Neutrophil (primary cell): Measurements from ENCODE around the gene MRRF.

Experiments
- H3K27ac ChIP-seq: fragments of 200-600 bp; sonication (generic); 2 replicates; pipeline ENCODE4 v1.5.1; 2016; ENCODE audit warnings: mild to moderate bottlenecking, moderate library complexity
- H3K27me3 ChIP-seq: fragments of 200-600 bp; sonication (generic); 2 replicates; pipeline ENCODE4 v1.6.0; 2016; ENCODE audit warnings: mild to moderate bottlenecking
- H3K36me3 ChIP-seq: fragments of 200-600 bp; sonication (generic); 2 replicates; pipeline ENCODE4 v1.5.1; 2017
- H3K4me1 ChIP-seq, 2 experiments: fragments of 200-600 bp in 1 of 2; sonication (generic) in 1 of 2; 1 replicate in 1 of 2; 2 replicates in 1 of 2; pipeline versions ENCODE4 v1.5.1 to v1.6.1; 2013 to 2016; ENCODE audit warnings: low read depth in 1 of 2, low read length in 1 of 2, mild to moderate bottlenecking in 1 of 2, moderate library complexity in 1 of 2; ENCODE audit not compliant: control insufficient read depth in 1 of 2, insufficient read depth in 1 of 2
- H3K4me3 ChIP-seq, 2 experiments: fragments of 200-600 bp in 1 of 2; sonication (generic) in 1 of 2; 1 replicate in 1 of 2; 2 replicates in 1 of 2; pipeline ENCODE4 v1.5.1; 2013 to 2016; ENCODE audit warnings: low read depth in 1 of 2, low read length in 1 of 2, mild to moderate bottlenecking in 1 of 2, moderate library complexity in 1 of 2
- H3K9me3 ChIP-seq: fragments of 200-600 bp; sonication (generic); 2 replicates; pipeline ENCODE4 v1.5.1; 2016
- TF ChIP-seq, protein P1 (sequence below): fragments of 200-600 bp; sonication (generic); IDR thresholded peaks from 2 replicates; pipeline ENCODE4 v1.5.1; 2016; ENCODE audit warnings: antibody characterized with exemption

Gene MRRF

DNA sequence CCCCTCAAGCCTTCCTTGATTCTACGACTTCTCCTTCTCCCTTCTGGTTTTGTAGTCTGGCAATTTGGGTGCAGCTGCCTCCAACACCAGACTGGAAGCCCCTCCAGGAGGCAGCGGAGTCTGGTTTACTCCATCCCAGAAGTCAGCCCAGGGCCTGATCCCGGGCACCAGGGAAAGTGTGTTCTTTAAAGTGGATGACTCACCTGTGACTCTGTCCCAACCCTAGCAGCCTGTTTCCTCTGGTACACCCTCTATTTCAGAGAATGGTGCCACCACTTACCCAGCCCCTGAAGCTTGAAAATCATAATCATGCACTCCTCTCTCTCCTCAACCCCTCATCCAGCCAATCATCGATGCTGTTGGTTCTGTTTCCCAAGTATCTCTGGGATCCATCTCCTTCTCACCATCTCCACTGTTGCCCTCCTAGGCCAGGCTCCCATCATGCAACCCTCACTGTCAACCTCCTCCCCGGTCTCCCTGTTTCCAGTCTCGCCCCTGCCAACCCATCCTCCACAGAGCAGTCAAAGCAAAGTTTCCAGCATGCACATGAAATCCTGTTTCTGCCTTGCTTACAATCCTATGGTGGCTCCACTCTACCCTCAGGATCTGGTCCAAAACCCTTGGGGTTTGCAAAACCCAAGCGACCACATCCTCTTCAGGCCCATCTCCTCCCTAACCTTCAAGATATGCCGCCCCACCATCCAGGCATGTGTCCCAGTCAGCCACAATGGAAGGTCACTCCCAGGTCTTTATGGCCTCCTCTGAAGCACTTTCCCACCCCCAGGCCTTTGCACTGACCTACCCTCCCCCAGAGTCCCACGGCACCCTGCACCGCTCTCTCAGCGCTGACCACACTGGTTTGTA is 46.4 kb upstream of the MRRF start:
- no peaks in the 10 kb centered on the region for H3K36me3 ChIP-seq
- H3K27ac ChIP-seq, result no peak overlapping the region
- H3K9me3 ChIP-seq, result no peaks in the 10 kb centered on the region
- TF ChIP-seq, protein P1, sequence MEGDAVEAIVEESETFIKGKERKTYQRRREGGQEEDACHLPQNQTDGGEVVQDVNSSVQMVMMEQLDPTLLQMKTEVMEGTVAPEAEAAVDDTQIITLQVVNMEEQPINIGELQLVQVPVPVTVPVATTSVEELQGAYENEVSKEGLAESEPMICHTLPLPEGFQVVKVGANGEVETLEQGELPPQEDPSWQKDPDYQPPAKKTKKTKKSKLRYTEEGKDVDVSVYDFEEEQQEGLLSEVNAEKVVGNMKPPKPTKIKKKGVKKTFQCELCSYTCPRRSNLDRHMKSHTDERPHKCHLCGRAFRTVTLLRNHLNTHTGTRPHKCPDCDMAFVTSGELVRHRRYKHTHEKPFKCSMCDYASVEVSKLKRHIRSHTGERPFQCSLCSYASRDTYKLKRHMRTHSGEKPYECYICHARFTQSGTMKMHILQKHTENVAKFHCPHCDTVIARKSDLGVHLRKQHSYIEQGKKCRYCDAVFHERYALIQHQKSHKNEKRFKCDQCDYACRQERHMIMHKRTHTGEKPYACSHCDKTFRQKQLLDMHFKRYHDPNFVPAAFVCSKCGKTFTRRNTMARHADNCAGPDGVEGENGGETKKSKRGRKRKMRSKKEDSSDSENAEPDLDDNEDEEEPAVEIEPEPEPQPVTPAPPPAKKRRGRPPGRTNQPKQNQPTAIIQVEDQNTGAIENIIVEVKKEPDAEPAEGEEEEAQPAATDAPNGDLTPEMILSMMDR, result no peak
- peaks cover 100% of the 10 kb centered on the region for H3K27me3 ChIP-seq
- H3K4me1 ChIP-seq, result peaks cover 12 to 24% of the 10 kb centered on the region in 2 experiments
- no peak overlapping the region for H3K4me3 ChIP-seq

DNA sequence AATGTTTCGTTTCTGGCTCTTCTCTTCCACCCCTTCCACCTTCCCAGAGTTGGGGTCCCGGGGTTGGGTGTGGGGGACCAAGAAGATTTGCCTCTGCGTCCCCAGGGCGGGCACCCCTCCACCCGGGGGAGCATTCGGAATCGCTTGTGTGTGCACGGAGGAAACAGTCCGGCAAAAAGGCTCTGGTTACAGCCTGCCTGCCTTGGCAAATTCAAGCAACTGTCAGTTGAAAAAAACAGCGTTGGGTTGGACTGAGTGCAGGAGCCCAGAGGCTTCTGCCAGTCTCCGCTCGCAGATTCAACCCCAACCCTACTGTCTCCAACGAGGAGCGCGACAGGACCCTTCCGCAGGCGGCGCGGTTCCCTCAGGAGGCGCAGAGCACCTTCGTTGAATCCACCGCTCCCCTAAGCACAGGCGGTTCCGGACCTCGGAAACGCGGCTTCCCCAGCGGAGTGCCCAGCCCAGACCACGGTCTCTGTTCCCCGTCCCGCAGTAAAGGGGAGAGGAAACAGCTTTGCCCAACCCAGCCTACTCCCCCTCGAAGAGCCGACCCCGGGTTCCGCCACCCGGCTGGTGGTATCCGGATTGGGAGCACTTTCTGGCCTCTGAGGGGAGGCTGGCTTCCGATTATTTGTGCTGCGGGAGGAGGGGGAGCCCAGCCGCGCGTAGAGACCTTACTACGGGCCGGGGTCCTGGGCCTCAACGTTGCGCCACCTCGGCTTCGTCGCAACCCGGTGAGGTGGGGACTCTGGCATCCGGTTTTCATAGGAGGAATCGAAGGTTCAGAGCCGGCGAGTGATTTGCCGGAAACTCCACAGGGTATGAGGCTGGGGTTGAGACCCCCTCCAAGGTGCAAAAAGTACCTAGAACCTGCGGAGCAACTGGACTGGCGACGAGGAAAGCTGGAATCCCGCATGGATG is 45.5 kb upstream of the MRRF start:
- H3K36me3 ChIP-seq, result no peaks in the 10 kb centered on the region

DNA sequence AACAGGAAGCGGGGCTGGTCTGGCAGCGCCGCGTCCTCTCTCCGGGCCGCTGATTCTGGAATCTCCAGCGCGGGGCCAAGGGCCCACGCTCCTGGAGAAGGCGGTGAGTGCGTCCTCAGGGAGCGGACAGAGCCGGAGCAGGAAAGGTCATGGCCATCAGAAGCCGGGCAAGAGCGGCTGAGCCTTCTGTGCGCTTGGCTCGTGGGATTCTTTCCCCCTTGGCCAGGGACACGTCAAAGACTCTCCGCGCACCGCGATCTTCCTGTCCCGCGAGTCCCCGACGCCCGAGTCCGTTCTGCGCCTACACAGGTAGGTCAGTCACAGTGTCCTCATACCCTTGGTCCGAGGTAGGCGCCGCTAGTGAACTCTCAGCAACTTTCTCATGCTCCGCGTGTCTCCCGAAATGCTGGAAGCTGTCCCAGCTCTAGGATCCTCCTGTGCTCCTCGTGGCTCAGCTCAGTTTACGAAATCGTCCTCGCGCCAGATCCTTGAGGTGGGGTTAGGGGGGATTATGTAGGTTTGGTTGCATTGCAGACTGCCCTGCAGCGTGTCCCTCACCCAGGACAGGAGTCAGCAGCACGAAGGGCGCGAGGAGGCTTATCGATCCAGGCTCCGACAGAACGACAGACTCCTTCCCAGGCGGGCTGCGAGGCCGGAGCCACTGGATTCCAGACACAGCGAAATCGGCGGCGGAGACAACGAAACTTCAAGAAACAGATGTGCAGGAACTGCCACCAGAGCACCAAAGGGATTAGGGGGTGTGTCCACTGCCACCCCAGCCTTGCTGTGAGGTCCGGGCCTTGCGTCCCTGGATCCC is 44.6 kb upstream of the MRRF start:
- H3K4me3 ChIP-seq, result no peak overlapping the region

More for the DNA sequence above, 45.5 kb upstream of the MRRF start:
- Histone ChIP-seq H3K27me3 (peaks cover 100% of the 10 kb centered on the region), H3K9me3 (no peaks in the 10 kb centered on the region), H3K4me3 (no peak overlapping the region), H3K4me1 (peaks cover 9 to 15% of the 10 kb centered on the region in 2 experiments), H3K27ac (no peak overlapping the region)
- TF ChIP-seq, protein P1, result no peak

DNA sequence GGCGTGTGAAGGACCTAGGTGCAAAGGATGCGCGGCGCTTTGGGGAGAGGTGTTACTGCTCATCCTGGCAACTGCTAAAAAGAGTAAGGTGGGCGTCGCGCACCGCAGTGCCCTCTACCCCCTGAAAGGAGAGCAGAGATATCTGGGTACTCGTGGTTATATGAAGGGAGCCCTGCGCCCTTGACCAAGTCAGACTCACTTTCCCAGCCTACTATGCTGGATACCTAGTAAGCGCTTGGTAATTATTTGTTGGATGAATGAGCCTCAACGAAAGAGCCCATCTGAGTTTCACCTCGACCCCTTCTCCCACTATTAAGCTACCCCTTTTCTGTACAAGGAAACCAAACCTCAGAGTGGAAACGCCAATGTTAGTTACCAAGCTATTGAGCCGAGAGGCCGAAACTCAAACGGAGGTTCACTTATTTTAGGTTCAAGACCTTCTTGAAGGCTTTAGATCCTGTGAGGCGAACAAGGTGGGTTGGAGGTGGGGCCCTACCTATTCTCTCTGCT is 44.0 kb upstream of the MRRF start:
- TF ChIP-seq, protein P1, result no peak
- no peaks in the 10 kb centered on the region for H3K36me3 ChIP-seq
- no peak overlapping the region for H3K4me3 ChIP-seq
- H3K9me3 ChIP-seq, result no peaks in the 10 kb centered on the region
- H3K27ac ChIP-seq, result no peak overlapping the region
- H3K4me1 ChIP-seq, result peaks cover 9 to 13% of the 10 kb centered on the region in 2 experiments
- H3K27me3 ChIP-seq, result peaks cover 100% of the 10 kb centered on the region

More for the DNA sequence above, 44.6 kb upstream of the MRRF start:
- Histone ChIP-seq H3K36me3 (no peaks in the 10 kb centered on the region), H3K4me1 (peaks cover 9 to 13% of the 10 kb centered on the region in 2 experiments), H3K27me3 (peaks cover 100% of the 10 kb centered on the region), H3K27ac (no peak overlapping the region), H3K9me3 (no peaks in the 10 kb centered on the region)
- TF ChIP-seq, protein P1, result no peak
